Activated T-cell treated with anti-CD3 and anti-CD28 coated beads for 24 hours (primary cell): ENCODE results near the gene C12orf50.
A peak's percentile ranks its signal among the peaks of the same experiment; 100 is the strongest.
"Not testable (repeated sequence)": the region's sequence is repeated elsewhere in the genome, so short reads cannot be mapped to it uniquely, and the experiment has no call there.

Experiments
- DNase-seq: peaks from one replicate; pipeline ENCODE4 v3.0.0-alpha.2; 2020; ENCODE audit warnings: low read depth

C12orf50 gene

GRCh38 chr12:88029093-88029665 is at the start of gene C12orf50:
Gene C12orf50, minus strand, starts transcription at chr12:88029401. Its CDS starts 2,439 bp downstream, at chr12:88026962.
- DNase-seq, result no peak

GRCh38 chr12:88067301-88067700 is 38.1 kb upstream of the C12orf50 start:
- no peak for DNase-seq

- DNase-seq, result no peak
Observed at GRCh38 chr12:88063375-88063774, 34.2 kb upstream of the C12orf50 start.

GRCh38 chr12:88062474-88062873 is 33.3 kb upstream of the C12orf50 start:
- DNase-seq, result no peak

GRCh38 chr12:88058719-88059077 is 29.5 kb upstream of the C12orf50 start:
- DNase-seq, result no peak

GRCh38 chr12:88057994-88058718 is 29.0 kb upstream of the C12orf50 start:
- no peak for DNase-seq

GRCh38 chr12:88056571-88056970 is 27.4 kb upstream of the C12orf50 start:
- no peak for DNase-seq

GRCh38 chr12:88052686-88053085 is 23.5 kb upstream of the C12orf50 start:
- DNase-seq, result no peak

- DNase-seq, result no peak
Observed at GRCh38 chr12:88044035-88044434, 14.8 kb upstream of the C12orf50 start.

- no peak for DNase-seq
Observed at GRCh38 chr12:88037770-88038169, 8.6 kb upstream of the C12orf50 start.

GRCh38 chr12:88036353-88036965 is 7.3 kb upstream of the C12orf50 start:
- no peak for DNase-seq

- no peak for DNase-seq
Observed at GRCh38 chr12:88035907-88036289, 6.7 kb upstream of the C12orf50 start.

GRCh38 chr12:88035271-88035906 is 6.2 kb upstream of the C12orf50 start:
- peak; percentile 85 for DNase-seq

- DNase-seq, result not testable (repeated sequence)
Observed at GRCh38 chr12:88031161-88031560, 2.0 kb upstream of the C12orf50 start.

- no peak for DNase-seq
Observed at GRCh38 chr12:88026196-88026595, 3.0 kb downstream of the C12orf50 start.

- DNase-seq, result no peak
Observed at GRCh38 chr12:88017964-88018363, 11.2 kb downstream of the C12orf50 start.

- DNase-seq, result no peak
Observed at GRCh38 chr12:88015825-88016224, 13.4 kb downstream of the C12orf50 start.

GRCh38 chr12:88011755-88012154 is 17.4 kb downstream of the C12orf50 start:
- no peak for DNase-seq

GRCh38 chr12:88006351-88006750 is 22.9 kb downstream of the C12orf50 start:
- no peak for DNase-seq

GRCh38 chr12:88001327-88001726 is 27.9 kb downstream of the C12orf50 start:
- DNase-seq, result no peak

- no peak for DNase-seq
Observed at GRCh38 chr12:87995581-87996178, 33.5 kb downstream of the C12orf50 start.

GRCh38 chr12:87991483-87991882 is 37.7 kb downstream of the C12orf50 start:
- DNase-seq, result no peak

- DNase-seq, result no peak
Observed at GRCh38 chr12:87988534-87988933, 40.7 kb downstream of the C12orf50 start.
